Measurements from ENCODE around the gene LIM2.
A peak's percentile ranks its signal among the peaks of the same experiment; 100 is the strongest.

The LIM2 gene

GRCh38 chr19:51375504-51376221 lies 12.1 kb downstream of the LIM2 start:
- no peaks in the 10 kb centered on the region for H3K27me3 ChIP-seq (ENCODE audit: control insufficient read depth, insufficient read depth, low read length, poor library complexity, severe bottlenecking)
- no peaks in the 10 kb centered on the region for H3K36me3 ChIP-seq (ENCODE audit: control insufficient read depth, insufficient read depth, low read length)
- WGBS, 2 experiments = 81 to 82% methylated on average over 11 of the region's 11 CpGs
- H3K9me3 ChIP-seq (ENCODE audit: control insufficient read depth, low read length) = no peaks in the 10 kb centered on the region
- H3K4me3 ChIP-seq (ENCODE audit: insufficient read depth, low read depth, low read length) = no peak overlapping the region
- no peak overlapping the region for H3K27ac ChIP-seq (ENCODE audit: insufficient read depth, low read depth, low read length, poor library complexity, severe bottlenecking)
- no peaks in the 10 kb centered on the region for H3K4me1 ChIP-seq (ENCODE audit: control insufficient read depth, insufficient read depth, low read length)

DNA sequence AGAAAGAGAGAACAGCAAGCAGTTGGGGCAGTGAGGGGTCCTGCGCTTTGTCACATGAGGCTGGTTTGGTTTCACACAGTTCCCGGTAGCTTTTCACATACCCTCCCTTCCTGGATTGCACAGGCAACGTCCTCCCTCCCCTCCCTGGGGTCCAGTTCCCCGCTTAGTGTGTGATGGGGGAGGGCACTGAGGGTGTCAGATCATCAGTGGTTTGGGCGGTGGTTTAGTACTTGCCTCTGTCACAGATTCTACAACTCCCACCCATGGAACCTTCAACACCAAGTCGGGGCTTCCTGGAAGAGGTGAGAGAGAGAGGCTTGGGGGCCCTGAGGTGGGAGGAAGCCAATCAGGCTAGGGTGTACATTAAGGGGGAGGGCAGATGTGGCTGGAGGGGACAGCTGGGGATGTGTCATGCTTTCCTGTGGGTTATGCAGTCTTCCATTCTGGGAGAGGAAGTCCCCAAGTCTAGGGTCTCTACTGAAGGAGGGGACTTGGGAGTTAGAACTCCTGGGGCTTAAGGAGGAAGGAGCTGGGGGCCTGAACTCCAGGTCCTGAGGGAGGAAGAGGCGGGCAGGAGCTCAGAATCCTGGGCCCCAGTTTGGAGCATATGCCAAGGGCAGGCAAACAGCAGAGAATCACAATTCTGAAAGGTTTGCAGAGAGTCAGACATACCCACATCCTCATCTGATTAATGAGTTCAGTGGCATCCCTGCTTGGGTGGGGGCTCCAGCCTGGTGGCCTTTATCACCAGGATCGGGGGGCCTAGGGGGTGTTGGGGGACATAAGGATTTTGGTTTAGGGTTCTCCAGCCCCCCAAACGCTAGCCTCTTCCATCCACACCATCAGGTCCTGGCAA lies 14.9 kb downstream of the LIM2 start, which contains the start of gene NKG7:
TSS of gene NKG7 (minus strand) at position 6 of the 856 bp plus-strand sequence. CDS start 119 bp downstream, outside the sequence.
- Histone ChIP-seq H3K36me3 (ENCODE audit: control insufficient read depth, insufficient read depth, low read length) (no peaks in the 10 kb centered on the region), H3K9me3 (ENCODE audit: control insufficient read depth, low read length) (no peaks in the 10 kb centered on the region), H3K4me3 (ENCODE audit: insufficient read depth, low read depth, low read length) (no peak within 1 kb of the TSS), H3K27ac (ENCODE audit: insufficient read depth, low read depth, low read length, poor library complexity, severe bottlenecking) (no peak within 1 kb of the TSS), H3K27me3 (ENCODE audit: control insufficient read depth, insufficient read depth, low read length, poor library complexity, severe bottlenecking) (no peaks in the 10 kb centered on the region), H3K4me1 (ENCODE audit: control insufficient read depth, insufficient read depth, low read length) (peaks cover 9% of the 10 kb centered on the region)
- WGBS, 2 experiments = 74 to 81% methylated on average over 6 to 9 of the region's 9 CpGs

DNA sequence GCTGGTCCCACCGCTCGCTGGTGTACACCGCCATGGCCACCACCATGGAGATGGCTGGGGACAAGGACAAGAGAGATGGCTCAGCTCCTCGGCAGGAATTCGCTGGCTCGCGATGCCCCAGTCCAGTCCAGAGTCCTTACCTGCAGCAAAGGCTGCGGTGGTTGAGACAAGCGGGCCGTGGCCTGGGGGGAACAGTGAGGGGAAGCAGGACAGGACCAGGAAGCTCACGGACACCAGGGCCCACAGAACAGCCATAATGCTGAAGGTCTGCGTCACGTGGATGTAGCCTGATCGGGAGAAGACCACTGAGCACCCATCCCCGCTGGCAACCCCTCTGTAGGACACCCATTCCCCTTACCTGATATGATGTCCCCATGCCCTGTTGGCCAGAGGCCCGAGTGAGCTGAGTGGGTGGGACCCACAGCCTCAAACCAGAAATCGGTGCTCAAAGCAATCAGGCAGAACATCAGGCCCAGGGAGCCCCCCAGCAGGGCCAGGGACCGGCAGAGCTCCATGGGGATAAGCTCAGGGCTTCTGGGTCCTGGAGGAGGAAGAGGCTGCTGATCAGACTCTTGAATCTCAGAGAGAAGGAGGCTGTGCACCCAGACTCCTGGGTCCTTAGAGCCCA lies 15.6 kb downstream of the LIM2 start:
- Histone ChIP-seq H3K36me3 (ENCODE audit: control insufficient read depth, insufficient read depth, low read length) (no peaks in the 10 kb centered on the region), H3K4me1 (ENCODE audit: control insufficient read depth, insufficient read depth, low read length) (peaks cover 9% of the 10 kb centered on the region), H3K9me3 (ENCODE audit: control insufficient read depth, low read length) (no peaks in the 10 kb centered on the region), H3K27ac (ENCODE audit: insufficient read depth, low read depth, low read length, poor library complexity, severe bottlenecking) (no peak overlapping the region), H3K4me3 (ENCODE audit: insufficient read depth, low read depth, low read length) (no peak overlapping the region), H3K27me3 (ENCODE audit: control insufficient read depth, insufficient read depth, low read length, poor library complexity, severe bottlenecking) (no peaks in the 10 kb centered on the region)
- WGBS, 2 experiments = 93 to 94% methylated on average over 18 of the region's 18 CpGs

DNA sequence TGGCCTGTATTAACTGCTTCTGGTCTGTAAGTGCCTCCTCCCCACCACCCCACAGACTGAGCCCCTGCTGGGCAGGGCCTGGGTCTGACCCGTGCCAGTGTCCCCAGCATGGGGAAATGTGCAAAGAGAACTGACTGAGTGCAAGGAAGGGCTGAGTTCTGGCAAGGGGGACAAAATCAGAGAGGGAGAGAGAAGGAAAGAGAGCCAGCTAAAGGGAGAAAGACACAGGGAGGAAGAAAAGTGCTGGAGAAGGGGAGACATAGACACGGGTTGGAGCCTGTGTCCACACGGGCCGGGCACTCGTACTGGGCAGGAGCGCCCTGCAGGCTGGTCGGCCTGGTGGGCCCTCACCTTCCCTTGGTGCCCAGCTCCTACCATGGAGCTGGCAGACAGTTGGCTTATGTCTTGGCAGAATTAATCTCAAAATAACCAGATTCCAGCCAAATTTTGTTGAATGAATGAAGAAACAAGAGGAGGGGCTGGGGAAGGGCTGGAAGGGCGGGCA lies 16.5 kb downstream of the LIM2 start:
- no peaks in the 10 kb centered on the region for H3K36me3 ChIP-seq (ENCODE audit: control insufficient read depth, insufficient read depth, low read length)
- H3K27me3 ChIP-seq (ENCODE audit: control insufficient read depth, insufficient read depth, low read length, poor library complexity, severe bottlenecking) = no peaks in the 10 kb centered on the region
- 92% methylated on average over 8 of the region's 8 CpGs for whole genome bisulfite sequencing, 2 experiments
- H3K4me1 ChIP-seq (ENCODE audit: control insufficient read depth, insufficient read depth, low read length) = peaks cover 9% of the 10 kb centered on the region
- H3K27ac ChIP-seq (ENCODE audit: insufficient read depth, low read depth, low read length, poor library complexity, severe bottlenecking) = no peak overlapping the region
- H3K9me3 ChIP-seq (ENCODE audit: control insufficient read depth, low read length) = no peaks in the 10 kb centered on the region
- H3K4me3 ChIP-seq (ENCODE audit: insufficient read depth, low read depth, low read length) = no peak overlapping the region

GRCh38 chr19:51370230-51370629 lies 17.5 kb downstream of the LIM2 start:
- Histone ChIP-seq H3K9me3 (ENCODE audit: control insufficient read depth, low read length) (no peaks in the 10 kb centered on the region), H3K27ac (ENCODE audit: insufficient read depth, low read depth, low read length, poor library complexity, severe bottlenecking) (no peak overlapping the region), H3K4me3 (ENCODE audit: insufficient read depth, low read depth, low read length) (no peak overlapping the region), H3K27me3 (ENCODE audit: control insufficient read depth, insufficient read depth, low read length, poor library complexity, severe bottlenecking) (no peaks in the 10 kb centered on the region), H3K4me1 (ENCODE audit: control insufficient read depth, insufficient read depth, low read length) (peaks cover 16% of the 10 kb centered on the region), H3K36me3 (ENCODE audit: control insufficient read depth, insufficient read depth, low read length) (no peaks in the 10 kb centered on the region)
- WGBS, 2 experiments = 90 to 93% methylated on average over 4 of the region's 4 CpGs

GRCh38 chr19:51368366-51369282 lies 19.1 kb downstream of the LIM2 start, which contains the start of gene CLDND2:
TSS of gene CLDND2 (minus strand) at chr19:51369003. CDS start at chr19:51368577, 426 bp downstream.
- Histone ChIP-seq H3K4me1 (ENCODE audit: control insufficient read depth, insufficient read depth, low read length) (peaks cover 16% of the 10 kb centered on the region), H3K4me3 (ENCODE audit: insufficient read depth, low read depth, low read length) (peak within 1 kb of the TSS; percentile 86), H3K27ac (ENCODE audit: insufficient read depth, low read depth, low read length, poor library complexity, severe bottlenecking) (peak within 1 kb of the TSS; percentile 89), H3K36me3 (ENCODE audit: control insufficient read depth, insufficient read depth, low read length) (no peaks in the 10 kb centered on the region), H3K27me3 (ENCODE audit: control insufficient read depth, insufficient read depth, low read length, poor library complexity, severe bottlenecking) (no peaks in the 10 kb centered on the region), H3K9me3 (ENCODE audit: control insufficient read depth, low read length) (no peaks in the 10 kb centered on the region)
- 62 to 66% methylated on average over 23 of the region's 23 CpGs for WGBS, 2 experiments

DNA sequence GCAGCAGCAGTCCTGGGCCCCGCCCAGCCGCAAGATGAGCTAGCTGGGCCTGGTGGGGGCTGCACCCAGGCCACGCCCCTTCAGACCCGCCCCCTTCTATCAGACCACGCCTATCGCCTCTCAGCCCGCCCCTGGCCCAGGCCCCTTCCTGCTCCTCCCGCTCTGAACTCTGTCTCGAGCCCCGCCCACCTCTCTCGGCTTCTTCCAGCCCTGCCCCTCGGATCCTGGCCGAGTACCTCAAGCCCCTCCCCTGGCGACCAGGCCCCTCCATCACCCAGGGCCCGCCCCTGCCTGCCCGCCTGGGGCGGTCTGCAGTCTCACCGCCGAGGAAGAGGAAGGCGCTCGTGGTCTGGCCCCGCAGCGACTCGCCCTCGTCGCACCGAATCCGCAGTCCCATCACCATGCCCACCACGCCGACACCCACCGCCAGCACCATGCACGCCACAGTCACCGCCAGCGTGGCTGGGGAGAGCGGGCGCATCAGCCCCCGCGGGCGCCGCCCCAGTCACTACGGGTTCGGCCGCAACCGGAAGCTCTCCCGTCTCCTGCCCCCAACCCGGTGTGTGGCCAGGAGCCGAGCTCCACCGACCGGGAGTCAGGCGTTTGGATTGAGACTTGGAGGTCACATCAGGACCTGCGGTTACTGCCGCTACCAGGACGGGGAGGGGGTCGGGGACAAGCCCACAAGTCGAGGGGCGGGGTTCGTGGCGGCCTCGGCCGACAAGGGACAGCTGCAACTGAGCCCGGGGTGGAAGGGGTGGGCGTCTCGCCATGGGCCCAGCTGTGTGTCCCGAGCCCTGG lies 20.0 kb downstream of the LIM2 start:
- no peaks in the 10 kb centered on the region for H3K36me3 ChIP-seq (ENCODE audit: control insufficient read depth, insufficient read depth, low read length)
- H3K4me3 ChIP-seq (ENCODE audit: insufficient read depth, low read depth, low read length) = peak overlapping the region; percentile 86
- H3K27me3 ChIP-seq (ENCODE audit: control insufficient read depth, insufficient read depth, low read length, poor library complexity, severe bottlenecking) = no peaks in the 10 kb centered on the region
- 0% methylated on average over 64 of the region's 64 CpGs for WGBS, 2 experiments
- no peaks in the 10 kb centered on the region for H3K9me3 ChIP-seq (ENCODE audit: control insufficient read depth, low read length)
- peaks cover 16% of the 10 kb centered on the region for H3K4me1 ChIP-seq (ENCODE audit: control insufficient read depth, insufficient read depth, low read length)
- H3K27ac ChIP-seq (ENCODE audit: insufficient read depth, low read depth, low read length, poor library complexity, severe bottlenecking) = peak overlapping the region; percentile 89

GRCh38 chr19:51367255-51367564 lies 20.6 kb downstream of the LIM2 start:
- H3K4me1 ChIP-seq (ENCODE audit: control insufficient read depth, insufficient read depth, low read length) = peaks cover 16% of the 10 kb centered on the region
- H3K36me3 ChIP-seq (ENCODE audit: control insufficient read depth, insufficient read depth, low read length) = no peaks in the 10 kb centered on the region
- H3K4me3 ChIP-seq (ENCODE audit: insufficient read depth, low read depth, low read length) = peak overlapping the region; percentile 86
- WGBS, 2 experiments = 0% methylated on average over 15 of the region's 15 CpGs
- peak overlapping the region; percentile 57 for H3K27ac ChIP-seq (ENCODE audit: insufficient read depth, low read depth, low read length, poor library complexity, severe bottlenecking)
- H3K27me3 ChIP-seq (ENCODE audit: control insufficient read depth, insufficient read depth, low read length, poor library complexity, severe bottlenecking) = no peaks in the 10 kb centered on the region
- H3K9me3 ChIP-seq (ENCODE audit: control insufficient read depth, low read length) = no peaks in the 10 kb centered on the region

Data from ectodermal cell (in vitro differentiated cells).